ENCODE results near the gene KRT8.
"Not testable (repeated sequence)": the region's sequence is repeated elsewhere in the genome, so short reads cannot be mapped to it uniquely, and the experiment has no call there.

Gene KRT8

GRCh38 chr12:52901715-52902541 lies 2.9 kb downstream of the KRT8 start:
- DNase-seq: no peak

- no peak for DNase-seq
These were observed 3.8 kb downstream of the KRT8 start for GRCh38 chr12:52900896-52901714.

GRCh38 chr12:52900166-52900895 lies 4.5 kb downstream of the KRT8 start:
- no peak for DNase-seq

DNA sequence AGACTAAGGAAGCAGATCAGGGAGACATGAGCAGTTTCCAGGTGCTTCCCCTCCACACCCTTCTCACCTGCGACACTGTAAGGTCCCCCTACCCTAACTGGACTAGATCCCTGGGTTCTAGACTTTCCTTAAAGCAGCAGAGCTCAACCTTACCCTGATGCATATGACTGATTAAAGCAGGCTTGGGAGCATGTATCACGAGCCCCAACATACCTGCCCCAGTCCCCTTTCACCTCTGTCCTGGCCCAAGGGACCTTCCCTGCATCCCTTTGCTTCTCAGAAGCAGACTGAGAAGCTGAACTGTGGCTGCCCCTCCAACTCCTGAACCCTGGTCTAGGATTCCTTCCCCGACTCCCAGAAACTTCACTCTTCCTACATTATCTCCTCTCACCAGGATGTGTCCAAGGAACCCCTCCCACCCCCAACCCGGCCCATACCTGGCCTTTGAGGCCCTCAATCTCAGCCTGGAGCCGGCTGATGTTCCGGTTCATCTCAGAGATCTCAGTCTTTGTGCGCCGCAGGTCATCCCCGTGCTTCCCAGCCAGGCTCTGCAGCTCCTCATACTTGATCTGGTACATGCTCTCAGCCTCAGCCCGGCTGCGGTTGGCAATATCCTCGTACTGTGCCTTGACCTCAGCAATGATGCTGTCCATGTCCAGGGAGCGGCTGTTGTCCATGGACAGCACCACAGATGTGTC lies 5.4 kb downstream of the KRT8 start:
- DNase-seq: no peak

- no peak for DNase-seq
These were observed 8.4 kb downstream of the KRT8 start for GRCh38 chr12:52896190-52897100.

- DNase-seq: peak; percentile 82
These were observed 9.1 kb downstream of the KRT8 start for GRCh38 chr12:52895726-52896189.

DNA sequence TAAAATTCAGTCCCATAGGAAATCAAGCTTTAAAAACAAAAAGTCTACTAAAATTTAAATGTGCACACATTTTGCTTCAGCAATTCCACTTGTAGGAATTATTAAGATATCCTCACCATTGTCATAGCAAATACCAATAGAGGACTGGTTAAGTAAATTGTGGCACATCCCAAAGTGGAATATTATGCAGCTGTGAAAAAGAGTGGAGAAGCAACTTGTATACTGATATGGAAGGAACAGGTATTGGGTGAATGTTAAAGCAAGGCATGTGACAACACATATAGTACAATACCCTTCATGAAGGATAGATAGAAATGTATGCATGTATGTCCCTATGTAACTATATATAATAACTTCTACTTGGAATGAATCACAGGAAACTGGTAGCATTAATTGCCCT lies 11.9 kb downstream of the KRT8 start:
- DNase-seq: no peak

DNA sequence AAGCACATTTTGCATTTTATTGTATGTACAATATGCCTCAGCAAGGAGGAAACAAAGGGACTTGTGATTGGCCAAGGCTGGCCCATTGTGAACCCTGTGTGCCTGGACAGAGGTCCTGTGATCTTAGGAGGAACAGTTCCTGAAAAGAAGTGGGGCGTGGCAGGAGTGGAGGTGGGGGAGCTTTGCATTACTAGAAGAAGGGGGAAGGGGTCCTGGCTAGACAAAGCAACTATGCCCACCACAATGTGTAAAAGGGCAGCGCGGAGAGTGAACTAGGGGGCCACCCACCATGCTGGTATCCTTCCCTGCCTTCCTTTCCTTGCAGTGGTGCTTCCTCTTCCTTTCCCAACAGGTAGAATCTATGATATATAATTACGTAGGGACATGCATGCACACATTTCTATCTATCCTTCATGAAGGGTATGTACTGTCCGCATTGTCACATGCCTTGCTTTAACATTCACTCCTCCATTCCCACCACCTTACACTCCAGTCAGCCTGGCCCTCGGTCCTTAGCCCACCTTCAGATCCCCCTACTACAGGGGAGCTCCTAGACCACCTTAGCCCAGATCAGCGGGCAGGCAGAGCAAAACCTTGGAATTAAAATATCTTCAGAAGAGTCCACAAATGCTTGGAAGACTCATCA lies 12.5 kb downstream of the KRT8 start:
- no peak for DNase-seq

DNA sequence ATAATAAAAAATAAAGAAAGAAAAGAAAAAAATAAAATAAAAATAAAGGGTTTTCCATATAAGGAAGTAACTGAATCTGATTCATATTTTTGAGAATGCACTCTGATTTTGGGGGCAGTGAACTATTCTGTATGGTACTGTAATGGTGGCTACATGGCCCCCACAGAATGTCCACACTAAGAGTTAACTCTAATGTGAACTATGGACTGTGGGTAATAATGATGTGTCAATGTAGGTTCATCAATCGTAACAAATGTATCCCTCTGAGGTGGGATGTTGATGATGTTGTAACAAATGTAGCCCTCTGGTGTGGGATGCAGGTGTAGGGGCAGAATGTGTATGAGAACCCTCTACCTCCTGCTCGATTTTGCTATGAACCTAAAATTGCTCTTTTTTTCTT lies 13.8 kb downstream of the KRT8 start:
- no peak for DNase-seq

- DNase-seq: no peak
These were observed 14.5 kb downstream of the KRT8 start for GRCh38 chr12:52890417-52890816.

GRCh38 chr12:52884526-52885293 lies 20.2 kb downstream of the KRT8 start:
- peak; percentile 64 for DNase-seq

DNA sequence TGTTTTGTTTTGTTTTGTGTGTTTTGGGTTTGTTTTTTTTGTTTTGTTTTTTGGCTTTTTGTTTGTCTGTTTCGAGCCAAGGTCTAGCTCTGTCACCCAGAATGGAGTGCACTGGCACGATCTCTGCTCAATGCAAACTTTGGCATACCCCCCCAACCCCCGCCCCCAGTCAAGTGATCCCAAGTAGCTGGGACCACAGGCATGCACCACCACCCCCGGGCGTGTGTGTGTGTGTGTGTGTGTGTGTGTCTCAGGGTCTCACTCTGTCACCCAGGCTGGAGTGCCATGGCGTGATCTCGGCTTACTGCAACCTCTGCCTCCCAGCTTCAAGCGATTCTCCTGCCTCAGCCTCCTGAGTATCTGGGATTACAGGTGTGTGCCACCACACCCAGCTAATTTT lies 24.4 kb downstream of the KRT8 start:
- DNase-seq: not testable (repeated sequence)

DNA sequence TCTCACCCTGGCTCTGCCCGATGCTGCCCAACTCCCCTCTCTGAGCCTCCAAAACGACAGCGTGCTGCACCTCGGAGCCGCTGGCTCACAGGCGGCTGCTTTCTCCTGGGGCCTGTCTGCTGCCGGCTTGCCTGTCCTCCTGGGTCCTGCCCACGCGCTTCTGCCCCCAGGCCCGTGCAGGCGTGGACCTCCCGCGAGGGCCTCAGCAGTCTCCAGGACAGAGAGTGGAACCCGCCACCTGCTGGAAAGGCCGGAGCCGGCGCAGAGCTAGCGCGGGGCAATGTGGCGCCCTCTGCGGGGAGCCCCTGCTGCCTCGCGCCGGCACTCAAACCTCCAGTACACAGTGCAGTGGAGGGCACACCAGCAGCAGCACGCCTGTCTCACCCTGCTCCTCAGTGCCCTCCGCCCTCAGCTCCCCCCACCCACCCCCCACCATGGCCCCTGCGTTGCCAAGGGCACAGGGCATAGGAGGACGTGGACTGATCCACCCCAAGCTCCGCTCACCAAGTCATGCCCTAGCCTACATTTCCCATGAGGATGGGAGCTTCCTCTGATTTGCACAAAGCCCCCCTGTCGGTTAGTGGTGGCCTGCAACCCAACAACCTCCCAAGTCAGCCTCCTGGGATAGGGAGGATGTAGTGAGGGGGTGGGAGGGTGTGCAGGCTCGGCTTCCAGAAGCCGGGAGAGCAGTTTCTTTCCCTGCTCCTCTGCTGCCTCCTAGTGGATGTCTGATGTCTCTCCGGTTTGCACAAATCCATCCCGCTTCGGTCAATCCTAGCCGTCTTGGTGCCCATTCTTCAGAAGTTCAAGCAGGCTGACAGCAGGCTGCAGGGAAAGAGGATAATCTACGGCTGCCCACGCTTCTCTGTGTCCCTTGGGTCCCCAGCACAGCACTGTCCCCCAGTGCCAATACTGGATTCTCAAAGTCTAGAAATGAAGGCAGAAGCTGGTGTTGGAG lies 25.2 kb downstream of the KRT8 start:
- peak; percentile 85 for DNase-seq

GRCh38 chr12:52878507-52879393 lies 26.1 kb downstream of the KRT8 start:
- no peak for DNase-seq

- no peak for DNase-seq
These were observed 27.6 kb downstream of the KRT8 start for GRCh38 chr12:52877242-52877641.

- DNase-seq: no peak
These were observed 28.5 kb downstream of the KRT8 start for GRCh38 chr12:52876372-52876771.

GRCh38 chr12:52874573-52875435 lies 30.1 kb downstream of the KRT8 start:
- DNase-seq: no peak
